NCI-H748 (cell line): Measurements from ENCODE around the gene PIEZO1.
"Not testable (repeated sequence)": the region's sequence is repeated elsewhere in the genome, so short reads cannot be mapped to it uniquely, and the experiment has no call there.

ENCODE experiments used
- DNase-seq: peaks from one replicate; lab custom pipeline; 2025; ENCODE audit not compliant: unreplicated experiment; lab: John Stamatoyannopoulos, UW

Gene PIEZO1

DNA sequence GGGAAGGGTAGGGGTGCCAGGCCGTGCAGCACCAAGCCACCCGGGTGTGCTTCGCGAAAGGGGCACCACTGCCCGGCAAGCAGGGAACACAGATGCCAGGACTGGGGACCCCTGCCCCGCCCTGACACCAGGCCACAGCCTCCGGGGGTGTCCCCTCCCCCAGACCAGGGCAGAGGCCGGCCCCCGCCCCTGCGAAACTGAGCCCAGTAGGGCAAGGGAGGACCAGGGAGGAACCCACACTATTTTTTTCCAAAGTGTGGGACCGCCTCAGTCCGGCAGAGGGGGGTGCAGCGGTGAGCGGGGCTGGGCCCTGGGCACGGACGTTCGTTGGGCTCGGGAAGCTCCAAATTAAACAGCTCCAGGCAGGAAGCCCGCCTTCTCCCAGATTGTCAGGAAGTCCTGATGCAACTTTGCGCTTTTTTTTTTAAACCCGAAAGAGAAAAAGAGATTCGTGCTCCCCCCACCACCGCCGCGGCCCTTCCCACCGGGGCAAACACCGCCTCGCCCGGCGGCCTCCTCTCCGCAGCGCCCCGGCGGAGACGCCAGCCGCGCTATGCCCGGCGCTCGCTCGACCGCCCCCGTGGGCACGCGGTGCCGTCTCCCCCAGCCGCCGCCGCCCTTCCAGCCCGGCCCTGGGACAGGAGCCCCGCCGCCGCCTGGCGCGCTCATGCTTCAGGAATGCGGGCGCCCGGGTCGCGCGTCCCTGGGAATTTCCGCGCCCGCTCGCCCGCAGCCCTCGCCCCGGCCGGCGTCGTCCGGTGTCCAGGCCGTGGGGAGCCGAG lies 755 bp downstream of the PIEZO1 start:
- DNase-seq = peak; percentile 16

DNA sequence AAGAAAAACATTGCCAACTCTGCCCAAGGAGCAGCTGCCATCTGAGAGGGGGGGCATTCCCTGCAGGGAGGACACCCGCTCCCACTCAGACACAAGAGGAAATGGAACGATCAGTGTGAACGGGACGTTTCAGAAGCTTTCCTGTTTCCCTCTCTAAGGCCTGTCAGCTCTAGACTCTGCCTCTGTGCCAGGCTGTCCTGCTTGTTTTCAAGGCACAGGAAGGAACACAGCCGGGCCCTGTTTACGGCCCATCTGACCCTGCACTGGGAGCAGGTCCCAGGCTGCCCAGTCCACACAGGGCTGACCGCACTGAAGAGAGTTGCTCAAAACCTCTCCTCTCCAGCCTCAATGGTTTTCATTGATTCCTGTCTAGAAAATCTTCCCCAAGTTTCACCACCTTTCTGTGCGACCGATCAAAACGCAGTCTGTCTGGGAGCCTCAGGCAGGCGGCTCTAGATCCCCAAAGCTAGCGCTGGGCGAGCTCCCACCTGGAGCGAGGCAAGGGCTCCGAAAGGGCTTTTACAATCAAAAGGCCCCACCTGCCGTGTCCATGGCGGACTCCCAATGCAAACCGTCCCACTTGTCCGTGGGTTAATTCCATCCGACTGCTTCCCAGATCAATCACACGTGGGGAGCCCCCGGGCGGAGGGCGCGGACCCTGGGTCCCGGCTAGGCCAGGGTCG lies 1.5 kb downstream of the PIEZO1 start:
- no peak for DNase-seq

DNA sequence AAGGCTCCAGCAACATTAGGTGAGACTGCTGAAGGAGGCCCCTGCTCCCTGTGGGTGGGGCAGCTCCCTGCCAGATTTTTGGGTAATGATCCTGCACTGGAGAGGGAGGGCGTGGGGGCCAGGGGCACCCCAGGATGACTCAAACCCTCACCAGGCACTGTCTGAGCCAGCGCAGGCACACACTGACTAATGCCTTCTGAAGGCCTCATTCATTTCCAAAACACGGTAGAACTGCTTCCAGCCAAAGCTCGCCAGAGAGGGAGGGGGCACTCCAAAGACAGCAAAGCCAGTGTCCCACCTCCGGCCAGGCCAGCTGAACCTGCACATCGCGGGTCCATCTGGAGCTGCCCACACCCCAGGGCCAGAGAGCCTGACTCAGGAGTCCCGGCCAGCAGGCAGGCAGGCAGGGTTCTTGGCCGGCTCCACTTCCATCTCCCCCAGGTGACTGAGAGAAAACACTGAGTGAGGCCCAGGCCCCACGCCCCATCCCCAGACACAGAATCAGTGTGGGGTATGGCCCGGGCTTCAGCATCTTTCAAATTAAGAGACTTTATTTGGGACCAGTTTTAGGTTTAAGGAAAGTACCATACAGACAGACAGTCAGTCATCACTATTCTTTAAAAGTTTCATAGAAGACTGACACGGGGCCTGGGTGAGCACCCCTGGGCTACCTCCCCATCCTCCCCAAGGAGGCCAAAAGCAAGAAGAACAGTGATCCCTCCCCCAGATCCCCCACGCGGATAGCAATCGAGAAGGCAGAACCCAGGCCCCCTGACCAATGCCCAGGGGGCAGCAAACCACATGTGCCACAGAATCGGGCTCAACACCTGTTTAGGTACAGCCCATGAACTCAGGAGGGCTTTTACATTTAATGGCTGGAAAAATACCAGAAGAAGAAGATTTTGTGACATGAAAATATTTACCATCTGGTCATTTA lies 2.3 kb downstream of the PIEZO1 start:
- DNase-seq = no peak

DNA sequence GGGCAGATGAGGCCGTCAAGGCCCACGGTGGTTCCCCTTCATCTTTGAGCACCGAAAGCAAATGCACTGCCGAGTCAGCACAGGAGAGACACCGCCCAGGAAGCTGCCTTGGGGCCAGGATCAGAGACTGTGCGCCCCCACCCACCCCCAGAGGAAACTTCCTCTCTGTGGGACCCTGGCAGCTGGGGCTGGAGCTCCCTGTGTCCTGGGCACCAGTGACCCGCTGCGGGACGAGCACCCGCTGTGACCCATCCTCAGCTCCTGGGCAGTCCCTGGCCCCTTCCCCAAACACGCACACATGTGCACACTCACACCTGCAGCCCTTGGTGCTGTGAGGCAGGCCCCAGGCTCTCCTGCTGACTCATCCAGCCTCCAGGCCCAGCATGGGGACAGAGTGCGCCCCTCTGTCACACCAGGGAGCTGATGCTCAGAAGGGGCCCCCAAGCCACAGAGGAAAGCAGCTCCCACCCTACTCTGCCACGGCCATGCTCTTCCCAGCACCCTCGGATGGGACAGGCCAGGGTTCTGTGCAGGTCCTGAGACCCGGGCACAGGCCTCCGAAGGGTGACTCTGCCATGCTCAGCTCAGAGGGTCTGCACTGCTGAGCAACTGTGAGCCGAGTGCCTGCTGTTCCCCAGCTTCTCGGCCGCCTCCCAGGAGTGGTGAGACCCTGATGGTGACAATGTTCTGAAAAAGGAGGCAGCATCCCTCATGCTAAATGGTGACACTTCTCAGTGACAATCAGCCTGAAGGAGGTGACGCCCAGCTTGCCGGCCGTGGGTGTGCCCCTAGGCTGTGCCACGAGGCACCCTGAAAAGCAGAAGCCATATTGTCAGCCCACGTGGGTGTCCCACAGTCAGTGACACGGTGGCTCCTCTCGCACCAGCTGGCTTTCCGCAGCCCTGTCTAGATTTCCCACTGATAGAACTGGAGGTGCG lies 3.6 kb downstream of the PIEZO1 start:
- DNase-seq = no peak

DNA sequence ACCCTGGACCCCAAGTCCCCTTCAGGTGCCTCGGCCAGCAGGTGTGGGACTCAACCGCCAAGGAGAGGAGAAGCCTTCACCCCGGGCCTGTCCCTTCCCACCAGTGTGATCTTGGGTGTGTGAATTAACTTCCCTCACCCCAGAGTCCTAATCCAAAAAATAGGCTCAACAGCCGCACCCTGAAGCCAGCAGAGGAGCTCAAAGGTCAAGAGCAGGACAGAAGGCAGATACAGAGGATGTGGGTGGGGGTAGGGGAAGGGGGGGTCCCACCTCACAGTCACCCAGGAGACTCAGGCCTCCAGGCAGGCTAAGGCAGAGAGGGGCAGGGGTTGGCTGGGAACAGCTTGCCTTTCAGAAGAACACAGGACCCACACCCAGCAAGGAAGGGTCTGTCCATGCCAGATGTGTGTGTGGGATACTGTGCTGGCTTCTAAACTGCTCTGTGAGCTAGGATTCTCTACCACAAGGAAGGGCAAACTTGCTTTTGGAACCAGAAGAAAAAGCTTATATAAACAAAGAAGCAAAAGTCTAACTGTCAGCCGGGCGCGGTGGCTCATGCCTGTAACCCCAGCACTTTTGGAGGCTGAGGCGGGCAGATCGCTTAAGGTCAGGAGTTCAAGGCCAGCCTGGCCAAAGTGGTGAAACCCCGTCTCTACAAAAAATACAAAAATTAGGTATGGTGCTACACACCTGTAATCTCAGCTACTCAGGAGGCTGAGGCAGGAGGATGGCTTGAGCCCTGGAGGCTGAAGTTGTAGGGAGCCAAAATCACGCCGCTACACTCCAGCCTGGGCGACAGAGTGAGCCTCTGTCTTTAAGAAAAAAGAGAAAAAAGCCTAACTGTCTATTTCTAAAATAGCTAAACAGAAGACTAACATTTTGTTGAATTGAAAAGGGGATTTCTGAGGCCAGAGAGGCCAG lies 4.6 kb downstream of the PIEZO1 start:
- DNase-seq = no peak

DNA sequence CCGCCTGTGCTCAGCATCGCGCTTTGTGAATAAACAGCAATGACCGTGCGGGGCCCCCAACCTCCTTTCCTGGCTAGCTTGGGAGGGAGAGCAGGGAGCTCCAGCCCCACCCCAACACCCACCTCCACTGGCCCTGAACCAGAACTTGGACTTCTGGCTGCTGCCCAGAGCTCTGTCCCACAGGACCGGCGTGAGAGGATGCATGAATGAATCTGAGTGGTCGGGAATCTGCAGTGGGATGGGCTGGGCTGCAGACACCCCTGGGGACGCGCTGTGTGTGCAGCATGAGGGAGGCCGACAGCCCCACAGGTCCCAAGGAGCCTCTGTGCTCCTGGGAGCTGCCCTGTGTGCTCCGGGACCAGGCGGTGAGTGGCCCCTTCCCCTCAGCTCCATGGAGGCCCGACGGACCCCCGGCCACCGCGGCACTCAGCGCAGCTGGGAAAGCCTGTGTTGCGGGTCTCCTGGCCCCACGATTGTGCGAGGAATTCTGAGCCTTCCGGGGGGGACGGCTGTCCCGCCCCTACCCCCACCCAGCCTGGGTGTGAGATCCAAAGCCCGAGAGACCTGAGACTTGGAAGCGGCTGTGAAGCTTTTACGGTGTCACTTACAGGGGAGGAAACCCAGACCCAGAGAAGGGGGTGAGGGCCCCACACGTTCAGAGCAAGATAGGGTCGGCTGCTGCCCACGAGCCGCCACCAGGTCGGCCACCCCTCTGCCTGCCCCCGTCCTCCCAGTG lies 5.4 kb downstream of the PIEZO1 start:
- DNase-seq = no peak

DNA sequence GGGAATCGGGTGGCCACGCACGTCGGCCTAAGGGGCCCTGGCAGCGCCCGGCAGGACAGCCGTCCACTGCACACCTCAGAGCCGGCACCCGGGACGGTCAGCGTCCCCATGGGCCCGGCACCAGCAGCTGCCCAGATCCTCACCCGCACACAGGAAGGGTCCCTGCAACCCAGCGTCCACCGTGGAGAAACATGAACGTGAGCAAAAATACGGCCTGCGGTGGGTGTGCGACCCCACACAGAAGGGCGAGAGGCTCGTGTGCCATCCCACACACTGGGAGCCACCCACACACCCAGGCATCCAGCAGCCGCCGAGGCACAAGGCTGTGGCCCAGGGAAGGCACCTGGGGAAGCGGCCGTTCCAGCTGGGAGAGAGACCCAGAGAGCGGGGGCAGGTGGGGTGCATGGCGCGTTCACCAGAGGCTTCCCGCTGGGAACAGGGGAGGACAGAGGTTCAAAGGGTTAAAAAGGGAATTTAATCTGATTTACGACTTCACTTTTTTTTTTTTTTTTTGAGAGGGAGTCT lies 6.4 kb downstream of the PIEZO1 start:
- no peak for DNase-seq

DNA sequence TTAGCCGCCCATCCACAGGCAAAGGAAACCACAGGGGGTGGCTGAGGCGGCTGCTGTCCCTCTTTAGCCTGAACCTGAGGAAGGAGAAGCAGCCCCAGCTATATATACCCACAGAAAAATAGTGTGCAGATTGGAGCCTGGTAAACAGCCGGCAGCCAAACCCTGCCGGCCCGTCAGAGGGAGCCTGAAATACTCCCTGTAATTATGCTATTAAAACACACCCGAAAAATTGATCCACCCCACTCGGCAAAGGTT lies 6.8 kb downstream of the PIEZO1 start:
- no peak for DNase-seq

DNA sequence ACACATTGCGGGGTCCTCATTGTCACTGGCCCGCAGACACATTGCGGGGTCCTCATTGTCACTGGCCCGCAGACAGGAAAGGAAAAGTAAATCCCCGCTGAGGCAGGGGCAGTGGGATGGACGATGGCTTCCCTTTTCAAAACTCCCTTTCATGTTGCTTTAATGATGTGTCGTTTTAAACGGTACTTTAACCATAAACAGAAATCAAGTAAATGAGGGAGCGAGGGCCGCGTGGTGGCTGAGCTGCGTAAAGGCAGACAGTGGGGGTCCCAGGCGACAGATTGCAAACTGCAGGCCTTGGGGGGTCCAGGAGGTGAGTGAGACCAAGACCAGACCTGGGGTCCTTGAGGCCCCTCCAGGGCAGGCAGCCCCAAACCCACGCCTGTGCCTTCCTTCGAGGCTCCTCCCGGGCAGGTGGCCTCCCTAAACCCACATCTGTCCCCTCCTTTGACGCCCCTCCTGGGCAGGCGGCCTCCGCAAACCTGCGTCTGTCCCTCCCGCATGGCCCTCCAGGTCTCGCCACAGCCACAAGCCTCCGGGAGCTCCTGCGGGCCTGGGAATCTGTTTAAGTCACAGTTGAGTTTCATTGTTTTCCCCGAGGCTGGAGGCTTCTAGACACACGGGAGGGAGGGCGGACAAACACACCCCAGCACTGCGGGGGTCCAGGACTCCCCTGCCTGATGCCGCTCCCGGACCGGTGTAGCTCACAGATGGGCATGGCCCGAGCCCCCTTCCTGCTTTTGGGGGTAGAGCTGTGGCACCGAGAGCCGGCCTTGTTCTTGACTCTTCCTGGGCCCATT lies 7.3 kb downstream of the PIEZO1 start:
- no peak for DNase-seq

DNA sequence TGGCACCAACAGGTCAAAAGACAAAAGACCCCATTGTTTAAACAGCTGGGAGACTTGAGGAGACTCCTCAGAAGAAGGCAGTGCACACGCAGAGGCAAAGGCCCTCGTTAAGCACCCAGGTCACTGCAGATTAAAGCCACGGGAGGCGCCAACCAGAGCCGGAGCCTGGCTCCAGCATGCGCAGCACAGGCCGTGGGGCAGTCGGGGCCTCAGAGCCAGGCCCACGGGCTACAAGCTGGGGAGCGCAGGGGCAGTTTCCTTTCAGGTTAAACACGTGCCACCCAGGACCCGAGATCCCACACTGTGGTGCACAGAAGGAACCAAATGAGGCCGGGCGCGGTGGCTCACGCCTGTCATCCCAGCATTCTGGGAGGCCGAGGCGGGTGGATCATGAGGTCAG lies 9.2 kb downstream of the PIEZO1 start:
- DNase-seq = no peak

DNA sequence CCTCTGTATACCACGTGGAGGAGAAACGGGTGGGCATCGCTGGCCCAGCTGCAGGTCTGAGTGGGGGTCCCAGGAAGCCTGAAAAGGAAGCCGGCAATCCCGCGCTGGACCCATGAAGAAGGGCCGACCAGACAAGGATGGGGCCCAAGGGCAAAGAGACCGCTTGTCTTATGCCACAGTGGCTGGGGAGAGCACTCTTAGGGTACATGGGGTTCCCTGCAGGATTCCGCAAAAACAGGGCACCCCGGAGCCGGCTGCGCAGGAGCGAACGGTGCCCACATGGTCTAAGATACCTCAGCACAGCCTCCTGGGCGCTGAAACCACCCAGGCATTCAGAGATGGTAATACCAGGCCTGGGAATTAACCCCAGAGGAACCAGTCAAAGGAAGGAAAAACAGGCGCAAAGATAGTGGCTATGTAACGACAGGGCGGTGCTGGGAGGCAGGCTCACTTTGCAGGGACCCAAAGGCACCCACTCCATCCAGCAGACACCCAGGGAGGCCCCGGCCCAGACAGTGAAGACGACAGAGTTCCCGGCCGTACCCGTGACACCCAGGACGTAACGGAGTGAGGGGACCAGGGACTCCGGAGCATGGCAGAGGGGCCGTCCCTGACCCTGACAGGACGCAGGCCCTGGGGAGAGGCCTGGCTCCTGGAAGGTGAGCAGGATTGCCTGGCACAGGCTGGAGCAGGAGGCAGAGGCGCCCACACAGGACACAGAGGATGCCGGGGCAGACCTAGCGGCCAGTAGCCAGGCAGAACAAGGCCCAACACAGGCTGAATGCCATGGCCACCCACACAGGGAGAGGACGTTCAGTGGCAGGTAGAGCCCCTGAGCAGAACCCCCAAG lies 10.3 kb downstream of the PIEZO1 start:
- DNase-seq = no peak

DNA sequence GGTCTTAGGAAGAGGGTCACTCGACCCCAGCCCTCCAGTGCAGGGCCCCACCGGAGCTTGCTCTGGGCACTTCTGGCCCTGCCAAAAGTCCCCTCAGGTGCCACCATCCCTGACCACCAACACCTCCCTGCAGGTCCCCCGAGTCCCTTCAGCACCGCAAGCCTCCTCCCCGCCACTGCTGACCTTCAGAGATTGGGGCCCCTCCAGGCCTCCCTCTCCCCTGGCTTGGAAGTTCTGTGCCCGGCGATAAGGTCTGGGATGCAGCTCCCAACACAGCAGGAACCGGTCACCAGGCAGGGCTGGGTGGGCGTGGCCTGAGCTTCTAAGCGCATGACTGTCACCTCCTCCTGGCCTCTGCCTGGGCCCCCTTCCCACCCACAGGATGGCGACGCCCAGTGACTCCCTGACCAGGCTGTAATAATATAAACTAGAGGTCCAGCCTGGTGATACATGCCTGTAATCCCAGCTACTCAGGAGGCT lies 11.2 kb downstream of the PIEZO1 start:
- DNase-seq = no peak

DNA sequence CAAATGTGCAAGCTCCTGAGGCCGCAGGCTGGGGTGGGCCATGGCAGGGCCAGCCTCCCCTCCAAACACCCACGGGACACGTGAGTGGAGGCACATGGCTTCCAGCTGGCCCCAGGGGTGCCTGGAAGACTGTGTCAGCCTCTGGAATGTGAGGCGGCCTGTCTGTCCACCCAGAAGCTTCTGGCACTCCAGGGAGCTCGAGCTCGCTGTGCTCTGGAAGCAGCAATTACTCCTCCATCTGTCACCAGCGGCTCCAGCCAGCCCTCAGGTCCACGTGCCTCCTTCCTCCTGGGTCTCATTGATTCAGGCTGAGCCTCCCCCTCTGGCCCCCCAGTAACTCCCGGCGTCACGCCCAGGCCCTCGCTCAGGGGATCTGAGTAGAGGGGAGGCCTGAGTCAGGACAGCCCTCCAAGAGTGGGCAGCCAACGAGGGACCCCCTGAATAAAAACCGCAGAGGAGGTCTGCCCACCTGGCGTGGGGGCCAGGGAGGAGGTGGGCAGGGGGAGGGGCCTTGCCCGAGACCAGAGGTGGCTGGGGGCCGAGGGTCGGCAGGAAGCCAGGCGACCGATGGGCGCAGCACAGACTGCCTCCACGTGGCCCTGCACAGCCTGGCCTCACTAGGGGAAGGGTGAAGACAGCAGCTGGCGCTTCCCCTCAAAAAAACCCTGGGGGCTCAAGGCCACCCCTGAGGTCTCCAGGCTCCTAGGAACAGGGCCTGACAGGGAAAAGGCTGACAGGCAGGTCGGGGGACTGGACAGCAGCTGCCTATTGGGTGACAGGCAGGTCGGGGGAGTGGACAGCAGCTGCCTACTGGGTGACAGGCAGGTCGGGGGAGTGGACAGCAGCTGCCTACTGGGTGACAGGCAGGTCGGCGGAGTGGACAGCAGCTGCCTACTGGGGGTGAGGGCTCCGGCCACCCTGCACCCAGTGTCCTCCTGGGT lies 11.9 kb downstream of the PIEZO1 start:
- no peak for DNase-seq

DNA sequence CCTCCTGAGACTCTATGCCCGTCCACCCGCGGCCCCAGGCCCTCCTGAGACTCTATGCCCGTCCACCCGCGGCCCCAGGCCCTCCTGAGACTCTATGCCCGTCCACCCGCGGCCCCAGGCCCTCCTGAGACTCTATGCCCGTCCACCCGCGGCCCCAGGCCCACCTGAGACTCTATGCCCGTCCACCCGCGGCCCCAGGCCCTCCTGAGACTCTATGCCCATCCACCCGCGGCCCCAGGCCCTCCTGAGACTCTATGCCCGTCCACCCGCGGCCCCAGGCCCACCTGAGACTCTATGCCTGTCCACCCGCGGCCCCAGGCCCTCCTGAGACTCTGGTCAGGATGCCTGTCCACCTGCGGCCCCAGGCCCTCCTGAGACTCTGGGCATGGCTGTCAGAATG lies 13.2 kb downstream of the PIEZO1 start:
- not testable (repeated sequence) for DNase-seq

DNA sequence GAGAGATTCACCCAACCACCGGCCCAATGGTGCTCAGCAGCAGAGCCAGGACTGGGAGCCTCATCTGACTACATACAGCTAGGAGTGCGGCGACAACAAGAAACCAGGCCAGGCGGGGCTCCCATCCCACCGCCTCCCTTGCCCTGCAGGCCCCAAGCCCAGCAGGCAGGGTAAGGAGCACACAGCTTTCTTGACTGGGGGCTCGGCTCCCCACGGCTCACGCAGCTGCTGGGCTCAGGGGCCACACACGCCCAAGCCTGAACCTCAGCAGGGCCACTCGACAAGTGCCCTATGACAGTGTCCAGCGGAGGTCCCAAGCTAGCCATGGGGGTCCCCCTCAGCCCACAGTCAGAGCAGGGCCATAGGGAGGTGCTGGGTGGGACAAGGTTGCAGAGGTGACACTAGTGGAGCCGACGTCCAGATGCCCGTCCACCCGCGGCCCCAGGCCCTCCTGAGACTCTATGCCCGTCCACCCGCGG lies 13.7 kb downstream of the PIEZO1 start:
- no peak for DNase-seq
